ENCODE results near the gene MIPEP.

The MIPEP gene

DNA sequence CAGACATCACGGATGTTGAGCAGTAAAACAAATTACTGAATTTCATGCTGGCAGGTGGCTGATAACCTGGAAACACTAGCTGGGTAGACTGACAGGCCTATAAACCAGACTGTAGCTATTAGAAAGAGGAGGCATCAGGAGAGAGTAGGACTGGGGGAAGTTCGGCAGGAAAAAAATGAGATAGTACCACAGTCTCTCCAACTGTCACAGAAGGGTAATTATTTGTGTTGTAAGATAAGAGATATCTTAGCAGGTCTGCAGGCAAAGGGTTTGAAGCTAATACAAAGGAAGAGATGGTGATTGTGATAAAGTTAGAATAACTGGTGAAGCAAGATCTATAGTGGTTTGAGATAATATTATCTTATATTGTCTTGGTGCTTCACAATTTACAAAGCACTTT, 41.7 kb downstream of the MIPEP start (continued):
- TF ChIP-seq AEBP2 (tag by site-specific recombination; IDR thresholded peaks at IDR 0.05; ENCODE audit: borderline replicate concordance) (no peak), YY2 (tag by site-specific recombination; IDR thresholded peaks at IDR 0.05) (no peak)

GRCh38 chr13:23845105-23845725, 44.0 kb downstream of the MIPEP start:
- CTCF ChIA-PET, result interaction anchor here (0.7 kb wide), 2 partner anchors 13 to 21 kb away, joined by 4 to 5 read pairs; no protein-coding TSS in a partner anchor

DNA sequence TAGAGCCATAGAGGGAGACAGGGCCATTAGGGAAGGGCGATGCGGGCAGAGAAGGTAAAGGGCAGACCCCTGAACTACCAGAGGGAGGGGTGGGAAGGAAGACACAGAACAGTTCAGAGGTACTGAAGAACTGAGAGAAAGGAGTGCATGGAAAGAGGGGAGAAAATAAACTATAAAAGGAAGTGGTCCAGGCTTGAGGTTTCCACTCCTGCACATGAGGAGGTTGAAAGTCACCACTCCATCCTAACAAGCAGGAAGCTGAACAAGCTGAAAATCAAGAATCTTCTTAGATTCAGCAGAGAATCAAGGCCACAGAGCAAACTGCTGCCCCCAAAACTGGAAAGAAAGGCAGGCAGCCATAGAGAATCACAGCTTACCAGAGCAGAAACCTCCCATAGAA, 45.1 kb downstream of the MIPEP start:
- Histone ChIP-seq H3K9me3 (ENCODE audit: control insufficient read depth, insufficient read depth, low read depth, low read length) (no peaks in the 10 kb centered on the region), H3K4me1 (ENCODE audit: control insufficient read depth, insufficient read depth, low read length) (no peaks in the 10 kb centered on the region), H3K36me3 (ENCODE audit: control insufficient read depth in 2 of 2, insufficient read depth in 1 of 2, low read length in 2 of 2) (no peaks in the 10 kb centered on the region), H3K27ac (ENCODE audit: extremely low read depth, low read depth, low read length) (no peak overlapping the region), H3K4me3 (ENCODE audit: low read depth, low read length) (no peak overlapping the region)
- CTCF ChIA-PET, result no interaction called here
- TF ChIP-seq HOXD13 (CRISPR knock-in tag; IDR thresholded peaks at IDR 0.05; ENCODE audit: borderline replicate concordance) (no peak), ZNF610 (tag by site-specific recombination; IDR thresholded peaks at IDR 0.05; ENCODE audit: borderline replicate concordance) (no peak), TRIM28 (IDR thresholded peaks at IDR 0.05; ENCODE audit: borderline replicate concordance, low read length) (no peak), ZBTB1 (tag by site-specific recombination; IDR thresholded peaks at IDR 0.05) (no peak), GLIS1 (tag by site-specific recombination; IDR thresholded peaks at IDR 0.05) (no peak), ZNF423 (tag by site-specific recombination; IDR thresholded peaks at IDR 0.05) (no peak), MYNN (tag by site-specific recombination; IDR thresholded peaks at IDR 0.05; ENCODE audit: borderline replicate concordance) (no peak), ZNF660 (tag by site-specific recombination; IDR thresholded peaks at IDR 0.05) (no peak), ZNF174 (tag by site-specific recombination; IDR thresholded peaks at IDR 0.05) (no peak), SETDB1 (IDR thresholded peaks at IDR 0.05; ENCODE audit: insufficient read length, low read length) (no peak), KLF1 (tag by site-specific recombination; IDR thresholded peaks at IDR 0.05) (no peak), ZNF138 (tag by site-specific recombination; IDR thresholded peaks at IDR 0.05; ENCODE audit: borderline replicate concordance) (no peak)
- POLR2A ChIA-PET, result no interaction called here

More at GRCh38 chr13:23845105-23845725, 44.0 kb downstream of the MIPEP start:
- no peak for TF ChIP-seq ZNF777 (tag by site-specific recombination; IDR thresholded peaks at IDR 0.05; ENCODE audit: borderline replicate concordance)
- TF ChIP-seq, protein P1, sequence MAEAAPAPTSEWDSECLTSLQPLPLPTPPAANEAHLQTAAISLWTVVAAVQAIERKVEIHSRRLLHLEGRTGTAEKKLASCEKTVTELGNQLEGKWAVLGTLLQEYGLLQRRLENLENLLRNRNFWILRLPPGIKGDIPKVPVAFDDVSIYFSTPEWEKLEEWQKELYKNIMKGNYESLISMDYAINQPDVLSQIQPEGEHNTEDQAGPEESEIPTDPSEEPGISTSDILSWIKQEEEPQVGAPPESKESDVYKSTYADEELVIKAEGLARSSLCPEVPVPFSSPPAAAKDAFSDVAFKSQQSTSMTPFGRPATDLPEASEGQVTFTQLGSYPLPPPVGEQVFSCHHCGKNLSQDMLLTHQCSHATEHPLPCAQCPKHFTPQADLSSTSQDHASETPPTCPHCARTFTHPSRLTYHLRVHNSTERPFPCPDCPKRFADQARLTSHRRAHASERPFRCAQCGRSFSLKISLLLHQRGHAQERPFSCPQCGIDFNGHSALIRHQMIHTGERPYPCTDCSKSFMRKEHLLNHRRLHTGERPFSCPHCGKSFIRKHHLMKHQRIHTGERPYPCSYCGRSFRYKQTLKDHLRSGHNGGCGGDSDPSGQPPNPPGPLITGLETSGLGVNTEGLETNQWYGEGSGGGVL (tag by site-specific recombination; IDR thresholded peaks at IDR 0.05), result no peak
- TF ChIP-seq ZNF501 (tag by site-specific recombination; IDR thresholded peaks at IDR 0.05), result no peak
- no peak for TF ChIP-seq ZIC2 (tag by site-specific recombination; IDR thresholded peaks at IDR 0.05)
- no peak for TF ChIP-seq GLI4 (tag by site-specific recombination; IDR thresholded peaks at IDR 0.05)
- TF ChIP-seq ZNF155 (tag by site-specific recombination; IDR thresholded peaks at IDR 0.05), result no peak
- no peak for TF ChIP-seq SETDB1 (IDR thresholded peaks at IDR 0.05; ENCODE audit: insufficient read length, low read length)
- no peak for TF ChIP-seq ZNF629 (tag by site-specific recombination; IDR thresholded peaks at IDR 0.05)
- TF ChIP-seq ZNF561 (tag by site-specific recombination; IDR thresholded peaks at IDR 0.05; ENCODE audit: borderline replicate concordance), result no peak
- no peak for TF ChIP-seq ZNF140 (tag by site-specific recombination; IDR thresholded peaks at IDR 0.05)
- TF ChIP-seq ZNF114 (tag by site-specific recombination; IDR thresholded peaks at IDR 0.05), result no peak
- no peak for TF ChIP-seq ZNF791 (tag by site-specific recombination; IDR thresholded peaks at IDR 0.05)
- TF ChIP-seq, protein P2, sequence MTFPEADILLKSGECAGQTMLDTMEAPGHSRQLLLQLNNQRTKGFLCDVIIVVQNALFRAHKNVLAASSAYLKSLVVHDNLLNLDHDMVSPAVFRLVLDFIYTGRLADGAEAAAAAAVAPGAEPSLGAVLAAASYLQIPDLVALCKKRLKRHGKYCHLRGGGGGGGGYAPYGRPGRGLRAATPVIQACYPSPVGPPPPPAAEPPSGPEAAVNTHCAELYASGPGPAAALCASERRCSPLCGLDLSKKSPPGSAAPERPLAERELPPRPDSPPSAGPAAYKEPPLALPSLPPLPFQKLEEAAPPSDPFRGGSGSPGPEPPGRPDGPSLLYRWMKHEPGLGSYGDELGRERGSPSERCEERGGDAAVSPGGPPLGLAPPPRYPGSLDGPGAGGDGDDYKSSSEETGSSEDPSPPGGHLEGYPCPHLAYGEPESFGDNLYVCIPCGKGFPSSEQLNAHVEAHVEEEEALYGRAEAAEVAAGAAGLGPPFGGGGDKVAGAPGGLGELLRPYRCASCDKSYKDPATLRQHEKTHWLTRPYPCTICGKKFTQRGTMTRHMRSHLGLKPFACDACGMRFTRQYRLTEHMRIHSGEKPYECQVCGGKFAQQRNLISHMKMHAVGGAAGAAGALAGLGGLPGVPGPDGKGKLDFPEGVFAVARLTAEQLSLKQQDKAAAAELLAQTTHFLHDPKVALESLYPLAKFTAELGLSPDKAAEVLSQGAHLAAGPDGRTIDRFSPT (tag by site-specific recombination; IDR thresholded peaks at IDR 0.05), result no peak
- TF ChIP-seq ZNF549 (tag by site-specific recombination; IDR thresholded peaks at IDR 0.05), result no peak
- Histone ChIP-seq H3K9me3 (ENCODE audit: control insufficient read depth, insufficient read depth, low read depth, low read length) (no peaks in the 10 kb centered on the region), H3K4me3 (ENCODE audit: low read depth, low read length) (no peak overlapping the region), H3K36me3 (ENCODE audit: control insufficient read depth in 2 of 2, insufficient read depth in 1 of 2, low read length in 2 of 2) (no peaks in the 10 kb centered on the region), H3K4me1 (ENCODE audit: control insufficient read depth, insufficient read depth, low read length) (no peaks in the 10 kb centered on the region), H3K27ac (ENCODE audit: extremely low read depth, low read depth, low read length) (no peak overlapping the region)
- POLR2A ChIA-PET, result no interaction called here

Measured in HEK293 (cell line).